Fibroblast of skin of back (primary cell): ENCODE results near the gene RFTN2.

Source experiments
- DNase-seq: peaks from one replicate; pipeline ENCODE4 v3.0.0-alpha.2; 2013

The RFTN2 gene

DNA sequence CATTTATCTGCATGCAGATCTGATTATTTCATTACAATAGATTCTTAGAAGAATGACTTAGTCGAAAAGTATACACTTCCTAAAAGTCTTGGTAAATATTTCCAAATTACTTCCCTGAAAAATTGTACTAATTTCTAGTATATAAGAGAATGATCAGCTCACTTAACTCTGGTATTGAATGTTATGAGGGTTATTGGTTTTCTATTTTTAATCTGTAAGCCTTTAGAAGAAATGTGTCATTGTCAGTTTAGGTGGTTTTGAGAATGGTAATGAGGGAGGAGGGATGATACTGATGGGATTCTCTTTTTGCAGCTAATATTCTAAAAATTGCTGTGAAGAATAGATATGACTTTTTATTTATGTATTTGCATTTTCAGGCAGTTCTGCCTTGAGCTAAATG, 135.7 kb downstream of the RFTN2 start:
- no peak for DNase-seq

DNA sequence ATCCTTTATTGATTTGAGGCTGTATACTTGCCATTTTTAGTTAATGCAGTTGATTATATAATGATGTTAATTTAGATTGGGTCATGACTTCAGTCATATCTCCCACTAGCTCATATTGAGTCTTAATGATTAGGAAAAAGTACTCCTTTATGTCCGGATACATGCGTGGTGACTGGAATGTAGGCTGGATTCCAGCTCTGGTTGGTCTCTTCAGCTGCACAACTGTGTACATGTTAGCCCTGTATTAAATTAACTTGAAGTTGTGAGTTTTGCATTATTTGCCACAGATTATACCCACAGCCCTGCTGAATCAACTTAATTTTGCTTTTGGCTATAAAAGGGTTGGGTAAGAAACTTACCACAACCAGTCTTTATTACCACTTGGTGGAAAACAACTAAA, 137.0 kb downstream of the RFTN2 start:
- no peak for DNase-seq
